HepG2 (cell line): ENCODE results near the gene HDLBP. TPM values are rescaled to one million over a fixed set of nuclear protein-coding genes. Genes with fewer than 3 reads are reported as not detected.

Experiments used
- GZF1 ChIP-seq: sonication (generic); formaldehyde crosslinking; IDR thresholded peaks from 2 replicates; pipeline ENCODE4 v1.5.1; 2020; ENCODE audit warnings: mild to moderate bottlenecking, missing genetic modification reagents
- POLR2AphosphoS2 ChIP-seq: IDR thresholded peaks from 2 replicates; pipeline ENCODE4 v1.6.1; 2011; ENCODE audit warnings: low read depth, low read length, improper control_type of control experiment
- SIX1 ChIP-seq: sonication (generic); formaldehyde crosslinking; IDR thresholded peaks from 2 replicates; pipeline ENCODE4 v1.4.0; 2020; ENCODE audit warnings: missing genetic modification reagents, borderline replicate concordance
- ZKSCAN1 ChIP-seq: fragments of 150-350 bp; IDR thresholded peaks from 2 replicates; pipeline ENCODE4 v1.6.1; 2014; ENCODE audit warnings: low read length
- ZNF292 ChIP-seq: sonication (generic); formaldehyde crosslinking; IDR thresholded peaks from 2 replicates; pipeline ENCODE4 v1.8.1; 2022; ENCODE audit warnings: mild to moderate bottlenecking, low read depth, missing genetic modification reagents, borderline replicate concordance
- ZNF333 ChIP-seq: sonication (generic); formaldehyde crosslinking; IDR thresholded peaks from 2 replicates; pipeline ENCODE4 v1.4.0; 2020; ENCODE audit warnings: mild to moderate bottlenecking, missing genetic modification reagents, borderline replicate concordance
- ZNF788 ChIP-seq: sonication (generic); formaldehyde crosslinking; IDR thresholded peaks from 2 replicates; pipeline ENCODE4 v1.5.0; 2020; ENCODE audit warnings: mild to moderate bottlenecking, missing genetic modification reagents, borderline replicate concordance
- ZNF841 ChIP-seq: sonication (generic); formaldehyde crosslinking; IDR thresholded peaks from 2 replicates; pipeline ENCODE4 v1.8.1; 2023; ENCODE audit warnings: missing genetic modification reagents, borderline replicate concordance
- polyA plus RNA-seq, 8 experiments: library from polyadenylated mRNA; depleted of rRNA in 3 of 8; stranded (reverse) in 7 of 8; unstranded in 1 of 8; fragments of >200 nt; fragmentation: Illumina TruSeq in 4 of 8; extraction: Trizol in 4 of 8; gene quantifications; 2 replicates each; pipeline versions ENCODE4 v1.2.1 to v1.2.3, GENCODE V29; 2011 to 2016; ENCODE audit warnings: low read depth in 4 of 8, missing spikeins in 1 of 8, mixed read lengths in 1 of 8; ENCODE audit not compliant: insufficient read depth in 1 of 8
- total RNA-seq, 5 experiments: library from RNA; depleted of rRNA; stranded (reverse); fragments of >200 nt; fragmentation: Illumina TruSeq; extraction: Trizol; gene quantifications; 2 replicates each; pipeline ENCODE4 v1.2.3, GENCODE V29; 2016; ENCODE audit warnings: low read depth in 1 of 5
- TF ChIP-seq, protein P1 (sequence below): sonication (generic); formaldehyde crosslinking; IDR thresholded peaks from 2 replicates; pipeline ENCODE4 v1.4.0; 2020; ENCODE audit warnings: missing genetic modification reagents
- TF ChIP-seq, protein P2 (sequence below): sonication (generic); formaldehyde crosslinking; IDR thresholded peaks from 2 replicates; pipeline ENCODE4 v1.5.0; 2020; ENCODE audit warnings: missing genetic modification reagents
- TF ChIP-seq, protein P3 (sequence below): sonication (generic); formaldehyde crosslinking; IDR thresholded peaks from 2 replicates; pipeline ENCODE4 v1.4.0; 2020; ENCODE audit warnings: missing genetic modification reagents, borderline replicate concordance
- TF ChIP-seq, protein P4 (sequence below): sonication (generic); formaldehyde crosslinking; IDR thresholded peaks from 2 replicates; pipeline ENCODE4 v1.5.0; 2020; ENCODE audit warnings: missing genetic modification reagents
- TF ChIP-seq, protein P5 (sequence below): sonication (generic); formaldehyde crosslinking; IDR thresholded peaks from 2 replicates; pipeline ENCODE4 v1.8.0; 2022; ENCODE audit warnings: mild to moderate bottlenecking, missing genetic modification reagents, borderline replicate concordance
- TF ChIP-seq, protein P6 (sequence below): sonication (generic); formaldehyde crosslinking; IDR thresholded peaks from 2 replicates; pipeline ENCODE4 v1.8.0; 2022; ENCODE audit warnings: missing genetic modification reagents, mild to moderate bottlenecking, inconsistent platforms, borderline replicate concordance
- TF ChIP-seq, protein P7 (sequence below): sonication (generic); formaldehyde crosslinking; IDR thresholded peaks from 2 replicates; pipeline ENCODE4 v1.4.0; 2020; ENCODE audit warnings: missing genetic modification reagents

The HDLBP gene
- total and polyA plus RNA-seq, 2 of the 13 experiments (the other 11 are each of a cell fraction or from before 2014, with no cell fraction given), result 464 to 707 TPM

DNA sequence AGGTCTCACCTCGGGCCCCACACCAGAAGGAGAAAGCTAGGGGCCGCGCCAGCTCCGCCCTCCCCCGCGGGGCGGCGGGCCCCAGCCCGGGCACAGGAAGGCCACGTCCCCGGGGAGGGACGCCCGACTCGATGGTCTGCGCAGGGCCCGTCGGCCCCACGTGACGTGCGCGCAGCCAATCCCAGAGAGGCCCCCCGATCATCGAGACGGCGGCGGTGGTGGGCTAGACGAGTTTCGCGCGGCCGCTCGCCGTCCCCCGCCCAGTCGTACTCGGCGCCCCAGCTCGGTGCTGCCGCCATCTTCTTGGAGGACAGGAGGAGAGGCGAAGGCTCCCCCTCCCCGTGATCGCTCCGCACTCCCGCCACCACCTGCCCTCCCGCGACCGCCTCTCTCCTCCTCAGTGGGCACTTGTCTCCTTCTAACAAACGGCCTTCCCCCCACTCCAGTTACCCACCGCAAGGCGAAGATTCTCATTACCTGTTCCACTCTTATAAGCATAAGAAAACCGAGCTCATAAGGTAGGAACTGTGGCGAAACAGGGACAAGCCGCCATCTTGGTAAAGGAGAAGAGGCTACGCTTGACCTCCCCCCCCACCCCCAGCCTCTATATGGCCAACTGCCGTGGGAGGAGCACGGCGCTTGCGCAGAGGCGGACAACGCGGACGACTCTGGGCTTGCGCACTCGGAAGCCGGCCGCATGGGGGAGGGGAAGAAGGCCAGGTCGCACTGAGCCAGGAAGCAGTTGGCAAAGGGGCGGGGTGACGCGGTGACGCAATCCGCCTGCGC lies at the start of gene HDLBP (continued):
- TF ChIP-seq ZKSCAN1, result no peak
- TF ChIP-seq, protein P1, sequence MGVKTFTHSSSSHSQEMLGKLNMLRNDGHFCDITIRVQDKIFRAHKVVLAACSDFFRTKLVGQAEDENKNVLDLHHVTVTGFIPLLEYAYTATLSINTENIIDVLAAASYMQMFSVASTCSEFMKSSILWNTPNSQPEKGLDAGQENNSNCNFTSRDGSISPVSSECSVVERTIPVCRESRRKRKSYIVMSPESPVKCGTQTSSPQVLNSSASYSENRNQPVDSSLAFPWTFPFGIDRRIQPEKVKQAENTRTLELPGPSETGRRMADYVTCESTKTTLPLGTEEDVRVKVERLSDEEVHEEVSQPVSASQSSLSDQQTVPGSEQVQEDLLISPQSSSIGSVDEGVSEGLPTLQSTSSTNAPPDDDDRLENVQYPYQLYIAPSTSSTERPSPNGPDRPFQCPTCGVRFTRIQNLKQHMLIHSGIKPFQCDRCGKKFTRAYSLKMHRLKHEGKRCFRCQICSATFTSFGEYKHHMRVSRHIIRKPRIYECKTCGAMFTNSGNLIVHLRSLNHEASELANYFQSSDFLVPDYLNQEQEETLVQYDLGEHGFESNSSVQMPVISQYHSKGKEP (CRISPR knock-in tag), result no peak
- TF ChIP-seq, protein P2, sequence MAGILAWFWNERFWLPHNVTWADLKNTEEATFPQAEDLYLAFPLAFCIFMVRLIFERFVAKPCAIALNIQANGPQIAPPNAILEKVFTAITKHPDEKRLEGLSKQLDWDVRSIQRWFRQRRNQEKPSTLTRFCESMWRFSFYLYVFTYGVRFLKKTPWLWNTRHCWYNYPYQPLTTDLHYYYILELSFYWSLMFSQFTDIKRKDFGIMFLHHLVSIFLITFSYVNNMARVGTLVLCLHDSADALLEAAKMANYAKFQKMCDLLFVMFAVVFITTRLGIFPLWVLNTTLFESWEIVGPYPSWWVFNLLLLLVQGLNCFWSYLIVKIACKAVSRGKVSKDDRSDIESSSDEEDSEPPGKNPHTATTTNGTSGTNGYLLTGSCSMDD, result no peak
- TF ChIP-seq ZNF333 (CRISPR knock-in tag), result peak; percentile 79; the same call in 1 of the 2 replicates
- TF ChIP-seq, protein P3, sequence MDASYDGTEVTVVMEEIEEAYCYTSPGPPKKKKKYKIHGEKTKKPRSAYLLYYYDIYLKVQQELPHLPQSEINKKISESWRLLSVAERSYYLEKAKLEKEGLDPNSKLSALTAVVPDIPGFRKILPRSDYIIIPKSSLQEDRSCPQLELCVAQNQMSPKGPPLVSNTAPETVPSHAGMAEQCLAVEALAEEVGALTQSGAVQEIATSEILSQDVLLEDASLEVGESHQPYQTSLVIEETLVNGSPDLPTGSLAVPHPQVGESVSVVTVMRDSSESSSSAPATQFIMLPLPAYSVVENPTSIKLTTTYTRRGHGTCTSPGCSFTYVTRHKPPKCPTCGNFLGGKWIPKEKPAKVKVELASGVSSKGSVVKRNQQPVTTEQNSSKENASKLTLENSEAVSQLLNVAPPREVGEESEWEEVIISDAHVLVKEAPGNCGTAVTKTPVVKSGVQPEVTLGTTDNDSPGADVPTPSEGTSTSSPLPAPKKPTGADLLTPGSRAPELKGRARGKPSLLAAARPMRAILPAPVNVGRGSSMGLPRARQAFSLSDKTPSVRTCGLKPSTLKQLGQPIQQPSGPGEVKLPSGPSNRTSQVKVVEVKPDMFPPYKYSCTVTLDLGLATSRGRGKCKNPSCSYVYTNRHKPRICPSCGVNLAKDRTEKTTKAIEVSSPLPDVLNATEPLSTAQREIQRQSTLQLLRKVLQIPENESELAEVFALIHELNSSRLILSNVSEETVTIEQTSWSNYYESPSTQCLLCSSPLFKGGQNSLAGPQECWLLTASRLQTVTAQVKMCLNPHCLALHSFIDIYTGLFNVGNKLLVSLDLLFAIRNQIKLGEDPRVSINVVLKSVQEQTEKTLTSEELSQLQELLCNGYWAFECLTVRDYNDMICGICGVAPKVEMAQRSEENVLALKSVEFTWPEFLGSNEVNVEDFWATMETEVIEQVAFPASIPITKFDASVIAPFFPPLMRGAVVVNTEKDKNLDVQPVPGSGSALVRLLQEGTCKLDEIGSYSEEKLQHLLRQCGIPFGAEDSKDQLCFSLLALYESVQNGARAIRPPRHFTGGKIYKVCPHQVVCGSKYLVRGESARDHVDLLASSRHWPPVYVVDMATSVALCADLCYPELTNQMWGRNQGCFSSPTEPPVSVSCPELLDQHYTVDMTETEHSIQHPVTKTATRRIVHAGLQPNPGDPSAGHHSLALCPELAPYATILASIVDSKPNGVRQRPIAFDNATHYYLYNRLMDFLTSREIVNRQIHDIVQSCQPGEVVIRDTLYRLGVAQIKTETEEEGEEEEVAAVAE (CRISPR knock-in tag), result no peak; the same call in 1 of the 2 replicates
- peak; percentile 79 for TF ChIP-seq POLR2AphosphoS2
- TF ChIP-seq, protein P4, sequence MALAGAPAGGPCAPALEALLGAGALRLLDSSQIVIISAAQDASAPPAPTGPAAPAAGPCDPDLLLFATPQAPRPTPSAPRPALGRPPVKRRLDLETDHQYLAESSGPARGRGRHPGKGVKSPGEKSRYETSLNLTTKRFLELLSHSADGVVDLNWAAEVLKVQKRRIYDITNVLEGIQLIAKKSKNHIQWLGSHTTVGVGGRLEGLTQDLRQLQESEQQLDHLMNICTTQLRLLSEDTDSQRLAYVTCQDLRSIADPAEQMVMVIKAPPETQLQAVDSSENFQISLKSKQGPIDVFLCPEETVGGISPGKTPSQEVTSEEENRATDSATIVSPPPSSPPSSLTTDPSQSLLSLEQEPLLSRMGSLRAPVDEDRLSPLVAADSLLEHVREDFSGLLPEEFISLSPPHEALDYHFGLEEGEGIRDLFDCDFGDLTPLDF, result peak; percentile 81; the same call in 1 of the 2 replicates
- peak; percentile 92 for TF ChIP-seq ZNF788 (CRISPR knock-in tag)
- no peak for TF ChIP-seq ZNF292 (CRISPR knock-in tag)
- no peak; the same call in 1 of the 2 replicates for TF ChIP-seq ZNF841 (CRISPR knock-in tag)
- 0 out of 2 replicates have a peak, but pooled peaks have one; percentile 36 for TF ChIP-seq GZF1 (CRISPR knock-in tag)
- TF ChIP-seq, protein P5, sequence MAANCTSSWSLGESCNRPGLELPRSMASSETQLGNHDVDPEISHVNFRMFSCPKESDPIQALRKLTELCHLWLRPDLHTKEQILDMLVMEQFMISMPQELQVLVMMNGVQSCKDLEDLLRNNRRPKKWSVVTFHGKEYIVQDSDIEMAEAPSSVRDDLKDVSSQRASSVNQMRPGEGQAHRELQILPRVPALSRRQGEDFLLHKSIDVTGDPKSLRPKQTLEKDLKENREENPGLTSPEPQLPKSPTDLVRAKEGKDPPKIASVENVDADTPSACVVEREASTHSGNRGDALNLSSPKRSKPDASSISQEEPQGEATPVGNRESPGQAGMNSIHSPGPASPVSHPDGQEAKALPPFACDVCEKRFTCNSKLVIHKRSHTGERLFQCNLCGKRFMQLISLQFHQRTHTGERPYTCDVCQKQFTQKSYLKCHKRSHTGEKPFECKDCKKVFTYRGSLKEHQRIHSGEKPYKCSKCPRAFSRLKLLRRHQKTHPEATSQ (CRISPR knock-in tag), result peak; percentile 85; the same call in 1 of the 2 replicates
- TF ChIP-seq SIX1, result peak; percentile 11; the same call in 1 of the 2 replicates
- TF ChIP-seq, protein P6, sequence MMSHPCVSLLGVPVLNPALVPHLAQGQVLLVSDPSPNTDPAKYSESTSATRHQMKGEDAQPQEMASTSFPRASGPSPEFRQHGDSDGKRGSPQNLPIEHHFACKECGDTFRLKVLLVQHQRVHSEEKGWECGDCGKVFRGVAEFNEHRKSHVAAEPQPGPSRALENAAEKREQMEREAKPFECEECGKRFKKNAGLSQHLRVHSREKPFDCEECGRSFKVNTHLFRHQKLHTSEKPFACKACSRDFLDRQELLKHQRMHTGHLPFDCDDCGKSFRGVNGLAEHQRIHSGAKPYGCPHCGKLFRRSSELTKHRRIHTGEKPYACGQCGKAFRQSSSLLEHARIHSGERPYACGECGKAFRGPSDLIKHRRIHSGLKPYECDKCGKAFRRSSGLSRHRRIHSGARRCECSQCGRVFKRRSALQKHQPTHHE (CRISPR knock-in tag), result peak; percentile 92; the same call in 1 of the 2 replicates
- TF ChIP-seq, protein P7, sequence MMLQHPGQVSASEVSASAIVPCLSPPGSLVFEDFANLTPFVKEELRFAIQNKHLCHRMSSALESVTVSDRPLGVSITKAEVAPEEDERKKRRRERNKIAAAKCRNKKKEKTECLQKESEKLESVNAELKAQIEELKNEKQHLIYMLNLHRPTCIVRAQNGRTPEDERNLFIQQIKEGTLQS (CRISPR knock-in tag), result peak; percentile 59
